ENCODE data around the gene SEMA5A. TPM values are rescaled to one million over a fixed set of nuclear protein-coding genes. Genes with fewer than 3 reads are reported as not detected.

Gene SEMA5A
- total RNA-seq, 1 donor from 2014 or later: 189 TPM

DNA sequence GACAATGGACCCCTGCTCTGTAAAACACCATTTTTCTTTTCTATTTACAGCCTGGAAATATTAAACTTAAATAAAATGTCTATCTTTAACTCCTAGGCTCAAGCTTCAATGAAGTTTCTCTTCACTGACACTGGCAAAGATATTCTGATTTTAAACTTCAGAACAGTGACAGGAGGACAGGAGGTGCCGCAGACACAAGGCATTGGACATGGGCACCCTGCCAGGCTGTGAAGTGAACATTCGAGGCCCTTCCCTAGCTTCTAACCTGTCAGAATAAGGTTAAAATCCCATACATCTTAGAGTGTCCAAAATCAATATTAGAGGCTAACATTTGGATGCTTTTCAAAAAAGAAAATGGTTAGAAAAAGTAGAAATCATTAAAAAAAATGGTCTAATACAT, 9.2 kb downstream of the SEMA5A start:
- Mint-ChIP-seq H3K27me3 (ENCODE audit: unreplicated experiment) (no peaks in the 10 kb centered on the region), H3K4me1 (ENCODE audit: unreplicated experiment) (peaks cover 82% of the 10 kb centered on the region), H3K9me3 (ENCODE audit: unreplicated experiment) (no peaks in the 10 kb centered on the region), H3K4me3 (ENCODE audit: unreplicated experiment) (no peak overlapping the region), H3K36me3 (ENCODE audit: unreplicated experiment) (peaks cover 18% of the 10 kb centered on the region), H3K27ac (ENCODE audit: unreplicated experiment) (no peak overlapping the region)
- no peak for TF ChIP-seq CTCF (IDR thresholded peaks at IDR 0.05)
- DNase-seq (ENCODE audit: extremely low spot score, unreplicated experiment): no peak

- Mint-ChIP-seq H3K4me3 (ENCODE audit: unreplicated experiment) (no peak overlapping the region), H3K9me3 (ENCODE audit: unreplicated experiment) (no peaks in the 10 kb centered on the region), H3K27ac (ENCODE audit: unreplicated experiment) (peak overlapping the region; percentile 68), H3K27me3 (ENCODE audit: unreplicated experiment) (no peaks in the 10 kb centered on the region), H3K4me1 (ENCODE audit: unreplicated experiment) (peaks cover 68% of the 10 kb centered on the region), H3K36me3 (ENCODE audit: unreplicated experiment) (peaks cover 15% of the 10 kb centered on the region)
- no peak for TF ChIP-seq CTCF (IDR thresholded peaks at IDR 0.05)
- DNase-seq (ENCODE audit: extremely low spot score, unreplicated experiment): no peak
Observed at GRCh38 chr5:9534881-9535517, 10.9 kb downstream of the SEMA5A start.

GRCh38 chr5:9533562-9534364, 12.1 kb downstream of the SEMA5A start:
- no peaks in the 10 kb centered on the region for H3K27me3 Mint-ChIP-seq (ENCODE audit: unreplicated experiment)
- no peaks in the 10 kb centered on the region for H3K9me3 Mint-ChIP-seq (ENCODE audit: unreplicated experiment)
- no peak overlapping the region for H3K4me3 Mint-ChIP-seq (ENCODE audit: unreplicated experiment)
- peaks cover 12% of the 10 kb centered on the region for H3K36me3 Mint-ChIP-seq (ENCODE audit: unreplicated experiment)
- TF ChIP-seq CTCF (IDR thresholded peaks at IDR 0.05): no peak
- no peak for DNase-seq (ENCODE audit: extremely low spot score, unreplicated experiment)
- peak overlapping the region; percentile 82 for H3K27ac Mint-ChIP-seq (ENCODE audit: unreplicated experiment)
- H3K4me1 Mint-ChIP-seq (ENCODE audit: unreplicated experiment): peaks cover 60% of the 10 kb centered on the region

DNA sequence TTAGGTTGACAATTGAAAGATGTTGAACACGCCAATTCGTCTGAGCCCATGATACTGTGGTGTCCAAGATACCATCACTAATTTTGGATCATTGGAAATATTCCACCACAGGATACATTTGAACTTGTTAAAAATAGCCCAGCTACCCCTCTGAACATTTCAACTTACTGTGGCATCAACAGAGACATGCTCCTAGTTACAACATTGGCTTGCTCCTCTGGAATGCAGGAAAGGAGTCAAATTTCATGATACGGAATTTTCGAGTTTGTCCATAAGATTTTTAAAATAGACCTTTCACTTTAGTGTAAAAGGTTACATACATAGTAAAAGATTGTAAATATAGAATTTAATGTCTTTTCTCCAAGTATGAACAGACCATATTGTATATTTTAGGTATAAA, 12.8 kb downstream of the SEMA5A start:
- Mint-ChIP-seq H3K36me3 (ENCODE audit: unreplicated experiment) (peaks cover 16% of the 10 kb centered on the region), H3K4me3 (ENCODE audit: unreplicated experiment) (no peak overlapping the region), H3K27ac (ENCODE audit: unreplicated experiment) (peak overlapping the region; percentile 73), H3K4me1 (ENCODE audit: unreplicated experiment) (peaks cover 55% of the 10 kb centered on the region), H3K9me3 (ENCODE audit: unreplicated experiment) (no peaks in the 10 kb centered on the region), H3K27me3 (ENCODE audit: unreplicated experiment) (no peaks in the 10 kb centered on the region)
- TF ChIP-seq CTCF (IDR thresholded peaks at IDR 0.05): no peak
- no peak for DNase-seq (ENCODE audit: extremely low spot score, unreplicated experiment)

DNA sequence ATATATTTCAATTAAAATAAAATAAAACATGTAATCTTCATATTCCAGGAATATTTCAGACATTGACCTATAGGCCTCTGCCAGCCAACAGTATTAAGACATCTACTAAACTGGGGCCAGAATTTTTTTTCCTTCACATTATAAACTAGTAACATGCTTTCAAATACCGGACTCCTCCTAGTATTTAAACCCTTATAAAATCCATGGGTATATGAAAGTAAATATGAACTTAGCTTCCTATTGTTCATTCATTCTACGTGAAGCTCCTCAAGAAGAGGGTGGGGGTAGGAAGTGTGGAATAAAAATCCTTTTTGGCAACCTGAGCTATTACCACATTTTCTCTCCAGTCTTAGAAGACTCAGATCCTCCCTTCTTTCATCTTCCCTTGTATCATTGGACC, 16.4 kb downstream of the SEMA5A start:
- Mint-ChIP-seq H3K4me3 (ENCODE audit: unreplicated experiment) (no peak overlapping the region), H3K27ac (ENCODE audit: unreplicated experiment) (no peak overlapping the region), H3K36me3 (ENCODE audit: unreplicated experiment) (peaks cover 11% of the 10 kb centered on the region), H3K9me3 (ENCODE audit: unreplicated experiment) (no peaks in the 10 kb centered on the region), H3K27me3 (ENCODE audit: unreplicated experiment) (no peaks in the 10 kb centered on the region), H3K4me1 (ENCODE audit: unreplicated experiment) (peaks cover 34% of the 10 kb centered on the region)
- DNase-seq (ENCODE audit: extremely low spot score, unreplicated experiment): no peak
- no peak for TF ChIP-seq CTCF (IDR thresholded peaks at IDR 0.05)
